ENCODE data around the gene COL2A1.

COL2A1 gene

DNA sequence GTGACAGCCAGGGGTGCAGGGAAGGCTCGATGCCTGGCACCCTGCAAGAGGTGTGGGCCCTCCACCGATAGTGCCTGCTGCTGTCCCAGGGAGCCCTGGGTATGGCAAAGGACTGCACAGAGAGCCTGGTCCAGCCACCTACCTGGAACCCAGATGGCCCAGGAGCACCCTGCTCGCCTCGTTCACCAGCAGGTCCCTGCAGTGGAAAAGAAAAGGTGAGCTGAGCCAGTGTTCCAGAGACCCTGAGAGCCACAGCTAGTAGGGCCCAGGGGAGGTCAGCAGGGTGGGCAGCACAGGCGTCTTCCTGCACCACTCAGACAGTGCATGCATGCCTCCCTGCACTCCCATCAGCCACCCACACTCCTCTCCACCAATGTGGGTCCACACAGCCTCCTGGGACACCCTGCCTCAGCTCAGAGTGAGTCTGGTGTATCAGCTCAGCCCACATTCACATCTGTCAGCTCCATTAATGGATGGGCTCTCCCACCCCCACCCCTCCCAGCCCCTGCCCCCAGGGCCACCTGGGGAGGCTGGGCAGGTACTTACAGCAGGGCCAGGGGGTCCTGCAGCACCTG, 20.6 kb downstream of the COL2A1 start:
- DNase-seq (ENCODE audit: low read depth in 2 of 2) = no peak
- H3K4me3 ChIP-seq (replicated peaks in 1 of 2; ENCODE audit: low read depth in 2 of 2, low read length in 2 of 2) = no peak overlapping the region
- TF ChIP-seq, protein P1, sequence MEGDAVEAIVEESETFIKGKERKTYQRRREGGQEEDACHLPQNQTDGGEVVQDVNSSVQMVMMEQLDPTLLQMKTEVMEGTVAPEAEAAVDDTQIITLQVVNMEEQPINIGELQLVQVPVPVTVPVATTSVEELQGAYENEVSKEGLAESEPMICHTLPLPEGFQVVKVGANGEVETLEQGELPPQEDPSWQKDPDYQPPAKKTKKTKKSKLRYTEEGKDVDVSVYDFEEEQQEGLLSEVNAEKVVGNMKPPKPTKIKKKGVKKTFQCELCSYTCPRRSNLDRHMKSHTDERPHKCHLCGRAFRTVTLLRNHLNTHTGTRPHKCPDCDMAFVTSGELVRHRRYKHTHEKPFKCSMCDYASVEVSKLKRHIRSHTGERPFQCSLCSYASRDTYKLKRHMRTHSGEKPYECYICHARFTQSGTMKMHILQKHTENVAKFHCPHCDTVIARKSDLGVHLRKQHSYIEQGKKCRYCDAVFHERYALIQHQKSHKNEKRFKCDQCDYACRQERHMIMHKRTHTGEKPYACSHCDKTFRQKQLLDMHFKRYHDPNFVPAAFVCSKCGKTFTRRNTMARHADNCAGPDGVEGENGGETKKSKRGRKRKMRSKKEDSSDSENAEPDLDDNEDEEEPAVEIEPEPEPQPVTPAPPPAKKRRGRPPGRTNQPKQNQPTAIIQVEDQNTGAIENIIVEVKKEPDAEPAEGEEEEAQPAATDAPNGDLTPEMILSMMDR (IDR thresholded peaks at IDR 0.05; ENCODE audit: low read depth, low read length) = no peak

DNA sequence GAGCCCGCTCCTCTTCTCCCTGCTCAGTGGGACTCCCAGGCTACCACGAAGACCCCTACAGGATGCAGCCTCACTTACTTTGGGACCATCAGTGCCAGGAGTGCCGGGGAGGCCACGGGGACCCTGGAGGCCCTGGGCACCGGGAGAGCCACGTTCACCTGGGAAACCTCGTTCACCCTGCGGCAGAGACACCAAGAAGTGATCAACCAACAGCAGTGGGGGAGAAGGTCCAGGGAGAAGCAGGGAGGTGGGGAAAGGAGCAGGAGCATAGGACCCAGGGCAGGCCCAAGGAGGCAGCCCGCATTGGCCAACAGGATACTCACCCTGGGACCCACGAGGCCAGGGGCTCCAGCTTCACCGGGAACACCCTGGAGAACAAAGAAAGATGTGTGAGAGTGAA, 21.5 kb downstream of the COL2A1 start:
- no peak for DNase-seq (ENCODE audit: low read depth in 2 of 2)
- TF ChIP-seq, protein P1 (IDR thresholded peaks at IDR 0.05; ENCODE audit: low read depth, low read length) = no peak

DNA sequence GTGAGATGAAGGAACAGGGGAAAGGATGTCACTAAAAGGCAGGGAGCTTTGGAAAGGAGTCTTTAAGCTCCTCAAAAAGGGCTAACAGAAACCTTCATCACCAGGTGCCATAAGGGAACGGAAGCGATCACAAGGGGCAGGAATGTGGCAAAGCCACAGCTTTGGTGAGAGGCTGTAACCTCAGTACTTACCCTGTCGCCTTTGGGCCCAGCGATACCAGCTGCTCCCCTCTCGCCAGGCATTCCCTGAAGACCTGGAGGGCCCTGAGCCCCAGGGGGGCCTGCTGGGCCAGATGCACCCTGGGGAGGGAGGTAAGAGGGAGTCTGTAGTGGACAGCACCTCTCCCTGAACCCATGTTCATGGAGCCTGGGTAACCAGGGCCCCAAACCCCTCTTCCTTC, 22.0 kb downstream of the COL2A1 start:
- TF ChIP-seq, protein P1 (IDR thresholded peaks at IDR 0.05; ENCODE audit: low read depth, low read length) = no peak
- no peak for DNase-seq (ENCODE audit: low read depth in 2 of 2)
- no peak overlapping the region for H3K4me3 ChIP-seq (replicated peaks in 1 of 2; ENCODE audit: low read depth in 2 of 2, low read length in 2 of 2)

More for the DNA sequence above, 21.5 kb downstream of the COL2A1 start:
- no peak overlapping the region for H3K4me3 ChIP-seq (replicated peaks in 1 of 2; ENCODE audit: low read depth in 2 of 2, low read length in 2 of 2)

DNA sequence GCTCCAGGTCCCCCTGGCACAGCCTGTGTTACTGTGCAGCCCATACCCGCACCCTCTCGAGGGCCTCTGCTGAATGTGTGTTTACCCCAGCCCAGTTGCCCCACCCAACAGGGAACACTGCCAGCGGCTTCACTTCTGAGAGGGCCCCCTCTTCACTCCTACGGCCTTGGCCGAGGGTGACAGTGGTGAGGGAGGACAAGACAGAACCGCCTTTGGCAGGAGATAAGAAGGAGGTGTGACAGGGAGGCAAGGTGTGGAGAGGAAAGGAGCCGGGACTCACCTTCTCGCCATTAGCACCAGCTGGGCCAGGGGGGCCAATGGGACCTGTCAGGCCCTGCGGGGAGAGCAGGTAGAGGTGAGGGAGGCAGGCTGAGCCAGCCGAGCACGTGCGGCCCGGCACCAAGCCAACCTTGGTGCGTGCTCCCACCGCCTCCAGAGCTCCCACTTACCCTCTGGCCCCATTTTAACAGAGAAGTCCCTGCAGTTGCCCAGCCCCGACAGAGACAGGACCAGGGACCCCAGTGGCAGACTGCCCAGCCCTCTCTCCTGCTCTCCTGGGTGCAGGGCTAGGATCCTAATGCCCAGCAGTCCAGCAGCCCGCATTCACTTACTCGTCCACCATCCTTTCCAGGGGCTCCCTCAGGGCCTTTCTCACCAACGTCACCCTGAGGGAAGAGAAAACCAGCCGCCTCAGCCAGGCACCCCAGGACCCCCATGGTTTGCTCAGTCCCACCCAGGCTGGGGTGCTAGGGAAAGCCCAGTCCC, 22.6 kb downstream of the COL2A1 start:
- TF ChIP-seq, protein P1 (IDR thresholded peaks at IDR 0.05; ENCODE audit: low read depth, low read length) = no peak
- DNase-seq (ENCODE audit: low read depth in 2 of 2) = no peak
- no peak overlapping the region for H3K4me3 ChIP-seq (replicated peaks in 1 of 2; ENCODE audit: low read depth in 2 of 2, low read length in 2 of 2)

DNA sequence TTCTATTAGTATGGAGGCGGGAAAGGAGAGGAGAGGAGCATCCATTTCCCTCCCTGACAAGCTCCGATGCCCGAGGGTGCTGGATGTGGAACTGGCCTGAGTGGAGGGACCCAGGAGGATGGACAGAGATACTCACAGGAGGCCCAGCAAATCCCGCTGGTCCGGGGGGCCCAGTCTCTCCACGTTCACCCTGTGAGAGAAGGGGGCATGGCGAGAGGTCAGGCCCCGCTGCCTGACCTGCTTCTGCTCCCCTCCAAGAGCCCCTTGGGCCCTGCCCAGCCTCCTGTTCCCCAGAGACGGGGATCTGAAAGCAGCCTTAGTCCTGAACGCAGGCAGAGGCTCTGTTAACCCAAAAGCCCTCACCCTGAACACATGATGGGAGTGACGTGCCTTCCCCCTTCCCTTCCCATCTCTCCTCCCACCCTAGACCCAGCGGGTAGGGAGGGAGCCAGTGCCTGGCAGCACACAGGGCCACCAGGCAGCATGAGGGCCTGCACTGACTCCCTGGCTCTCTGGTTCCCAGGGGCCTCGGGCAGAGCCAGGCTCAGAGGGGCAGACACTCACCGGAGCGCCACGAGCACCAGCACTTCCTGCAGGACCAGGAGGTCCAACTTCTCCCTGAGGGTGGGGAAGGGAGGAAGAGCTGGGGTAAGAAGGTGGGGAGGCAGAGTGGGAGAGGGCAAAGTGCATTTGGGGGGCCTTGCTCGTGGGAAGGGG, 23.3 kb downstream of the COL2A1 start:
- no peak for DNase-seq (ENCODE audit: low read depth in 2 of 2)
- TF ChIP-seq, protein P1 (IDR thresholded peaks at IDR 0.05; ENCODE audit: low read depth, low read length) = no peak
- no peak overlapping the region for H3K4me3 ChIP-seq (replicated peaks in 1 of 2; ENCODE audit: low read depth in 2 of 2, low read length in 2 of 2)

DNA sequence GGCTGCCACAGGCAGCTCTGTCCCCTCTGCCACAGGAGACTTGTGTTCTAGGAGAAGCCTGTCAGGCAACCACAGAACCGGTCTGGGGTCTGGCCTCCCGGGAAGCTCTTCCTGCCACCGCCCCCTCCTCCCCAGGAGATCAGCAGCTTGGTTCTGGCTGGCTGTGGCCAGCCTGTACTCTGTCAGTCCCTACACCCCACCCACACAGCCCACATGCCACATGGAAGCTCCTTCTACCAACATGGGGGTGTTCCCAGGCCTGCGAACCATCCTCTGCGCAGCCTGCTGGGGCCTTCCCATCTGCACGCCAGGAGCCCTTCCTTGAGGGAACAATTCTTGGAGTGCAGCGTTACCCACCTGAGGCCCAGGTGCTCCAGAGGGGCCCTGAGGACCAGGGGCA, 24.1 kb downstream of the COL2A1 start:
- no peak overlapping the region for H3K4me3 ChIP-seq (replicated peaks in 1 of 2; ENCODE audit: low read depth in 2 of 2, low read length in 2 of 2)
- no peak for DNase-seq (ENCODE audit: low read depth in 2 of 2)
- TF ChIP-seq, protein P1 (IDR thresholded peaks at IDR 0.05; ENCODE audit: low read depth, low read length) = no peak
